GM04503 (cell line): ENCODE data around the gene MRPS5.
"Not testable (repeated sequence)": the region's sequence is repeated elsewhere in the genome, so short reads cannot be mapped to it uniquely, and the experiment has no call there.

Source experiments
- DNase-seq: peaks from one replicate; pipeline ENCODE4 v3.0.0-alpha.2; 2012; ENCODE audit warnings: low read depth

MRPS5 gene

GRCh38 chr2:95047629-95048510, 73.7 kb downstream of the MRPS5 start:
- no peak for DNase-seq

- no peak for DNase-seq
Observed at GRCh38 chr2:95046371-95047112, 75.1 kb downstream of the MRPS5 start.

- DNase-seq: no peak
Observed at GRCh38 chr2:95044601-95045000, 77.0 kb downstream of the MRPS5 start.

- peak; percentile 42 for DNase-seq
Observed at GRCh38 chr2:95043300-95044093, 78.1 kb downstream of the MRPS5 start.

- DNase-seq: no peak
Observed at GRCh38 chr2:95042472-95043271, 78.9 kb downstream of the MRPS5 start.

- no peak for DNase-seq
Observed at GRCh38 chr2:95041824-95042442, 79.7 kb downstream of the MRPS5 start.

GRCh38 chr2:95041060-95041823, 80.4 kb downstream of the MRPS5 start:
- DNase-seq: no peak

GRCh38 chr2:95040426-95040825, 81.2 kb downstream of the MRPS5 start:
- no peak for DNase-seq

- no peak for DNase-seq
Observed at GRCh38 chr2:95039978-95040377, 81.6 kb downstream of the MRPS5 start.

GRCh38 chr2:95039363-95039762, 82.2 kb downstream of the MRPS5 start:
- no peak for DNase-seq

GRCh38 chr2:95038635-95039298, 82.8 kb downstream of the MRPS5 start:
- no peak for DNase-seq

- not testable (repeated sequence) for DNase-seq
Observed at GRCh38 chr2:95037841-95038585, 83.6 kb downstream of the MRPS5 start.

GRCh38 chr2:95037384-95037839, 84.2 kb downstream of the MRPS5 start:
- DNase-seq: no peak

- DNase-seq: no peak
Observed at GRCh38 chr2:95036596-95037383, 84.8 kb downstream of the MRPS5 start.
